Keratinocyte (primary cell): ENCODE results near the gene OR5A1. TPM values are rescaled to one million over a fixed set of nuclear protein-coding genes. Genes with fewer than 3 reads are reported as not detected.

Experiments used
- DNase-seq: peaks from one replicate; pipeline ENCODE4 v3.0.0-alpha.2; 2011; ENCODE audit warnings: low read depth, missing footprints, low spot score
- FAIRE-seq: peaks from 2 replicates; lab custom pipeline; 2011; peaks lifted over from hg19 to GRCh38; lab: Jason Lieb, UNC
- H2AFZ ChIP-seq: 2 replicates; pipeline ENCODE4 v1.6.0; 2012; ENCODE audit warnings: low read length, control low read depth, inconsistent platforms; ENCODE audit not compliant: control insufficient read depth
- H3K27ac ChIP-seq: 2 replicates; pipeline ENCODE4 v1.5.1; 2011; ENCODE audit warnings: low read length; ENCODE audit not compliant: control insufficient read depth, insufficient read depth
- H3K27me3 ChIP-seq: 3 replicates; pipeline ENCODE4 v1.6.0; 2011; ENCODE audit warnings: low read length; ENCODE audit not compliant: control insufficient read depth, insufficient read depth; ENCODE audit errors: extremely low read depth
- H3K36me3 ChIP-seq, 2 experiments: 2 replicates in 1 of 2; 3 replicates in 1 of 2; pipeline ENCODE4 v1.5.1; 2011; ENCODE audit warnings: low read length in 2 of 2, mild to moderate bottlenecking in 1 of 2; ENCODE audit not compliant: control insufficient read depth in 2 of 2, insufficient read depth in 2 of 2; ENCODE audit errors: extremely low read depth in 1 of 2
- H3K4me1 ChIP-seq: 3 replicates; pipeline ENCODE4 v1.5.1; 2011; ENCODE audit warnings: low read length; ENCODE audit not compliant: control insufficient read depth, insufficient read depth; ENCODE audit errors: extremely low read depth
- H3K4me2 ChIP-seq: 3 replicates; pipeline ENCODE4 v1.6.0; 2011; ENCODE audit warnings: low read depth, low read length; ENCODE audit not compliant: control insufficient read depth, insufficient read depth; ENCODE audit errors: extremely low read depth
- H3K4me3 ChIP-seq, 3 experiments: fragments of 200-600 bp in 1 of 3; sonication (generic) in 1 of 3; 2 replicates in 2 of 3; 3 replicates in 1 of 3; pipeline ENCODE4 v1.5.1; 2011 to 2016; ENCODE audit warnings: low read length in 3 of 3, mild to moderate bottlenecking in 3 of 3, control low read depth in 2 of 3, inconsistent platforms in 1 of 3, low read depth in 1 of 3, mixed read lengths in 1 of 3, mixed run types in 1 of 3, moderate library complexity in 1 of 3; ENCODE audit not compliant: control insufficient read depth in 2 of 3, insufficient read depth in 2 of 3; ENCODE audit errors: extremely low read depth in 1 of 3
- H3K79me2 ChIP-seq: 2 replicates; pipeline ENCODE4 v1.6.0; 2012; ENCODE audit warnings: low read length; ENCODE audit not compliant: control insufficient read depth, insufficient read depth
- H3K9ac ChIP-seq: 3 replicates; pipeline ENCODE4 v1.6.0; 2011; ENCODE audit warnings: low read length; ENCODE audit not compliant: control insufficient read depth, insufficient read depth; ENCODE audit errors: extremely low read depth
- H3K9me1 ChIP-seq: 3 replicates; pipeline ENCODE4 v1.6.0; 2011; ENCODE audit warnings: low read length; ENCODE audit not compliant: control insufficient read depth, insufficient read depth; ENCODE audit errors: extremely low read depth
- H3K9me3 ChIP-seq: 2 replicates; pipeline ENCODE4 v1.5.1; 2012; ENCODE audit warnings: low read depth, low read length; ENCODE audit not compliant: control insufficient read depth
- H4K20me1 ChIP-seq: 3 replicates; pipeline ENCODE4 v1.6.0; 2011; ENCODE audit warnings: low read length; ENCODE audit not compliant: control insufficient read depth, insufficient read depth; ENCODE audit errors: extremely low read depth
- CTCF ChIP-seq, 3 experiments: IDR thresholded peaks in 1 of 3; conservative IDR thresholded peaks in 1 of 3; optimal IDR thresholded peaks in 1 of 3; 2 replicates in 2 of 3; 3 replicates in 1 of 3; pipeline versions ENCODE3 to v1.5.1; 2011; ENCODE audit warnings: low read length in 3 of 3, mild to moderate bottlenecking in 3 of 3, moderate library complexity in 2 of 3, control low read depth in 1 of 3, inconsistent platforms in 1 of 3; ENCODE audit not compliant: insufficient read depth in 2 of 3; ENCODE audit errors: extremely low read depth in 1 of 3
- EZH2 ChIP-seq: IDR thresholded peaks from one replicate; pipeline ENCODE4 v1.6.1; 2012; ENCODE audit warnings: inconsistent platforms, mild to moderate bottlenecking, low read length, moderate library complexity
- dilution Hi-C: fragments of 300-500 bp; cut with MboI; formaldehyde crosslinking; loops from one replicate; pipeline ENCODE4 v1.7.0; 2020; ENCODE audit warnings: low sequenced_read_pairs; ENCODE audit not compliant: extremely low pct_ligation_motif_present
- polyA plus RNA-seq, 5 experiments: library from polyadenylated mRNA; depleted of rRNA in 3 of 5; stranded (reverse) in 3 of 5; stranded (forward) in 1 of 5; unstranded in 1 of 5; fragments of >200 nt; gene quantifications; 1 replicate in 1 of 5; 2 replicates in 3 of 5; 3 replicates in 1 of 5; pipeline versions ENCODE4 v1.2.1 to v1.2.3, GENCODE V29; 2011 to 2012; ENCODE audit warnings: missing spikeins in 2 of 5, low read depth in 1 of 5, low replicate concordance in 1 of 5

OR5A1 gene
- polyA plus RNA-seq, 1 donor (not counting 4 experiments of a cell fraction or from before 2014, with no cell fraction given): not detected

GRCh38 chr11:59403546-59403945 is 32.7 kb upstream of the OR5A1 start:
- Histone ChIP-seq H4K20me1 (no peaks in the 10 kb centered on the region), H3K9me1 (no peaks in the 10 kb centered on the region), H3K36me3 (no peaks in the 10 kb centered on the region), H3K4me3 (no peak overlapping the region), H2AFZ (no peak overlapping the region), H3K27ac (no peak overlapping the region), H3K4me1 (no peaks in the 10 kb centered on the region), H3K9ac (no peak overlapping the region), H3K79me2 (no peaks in the 10 kb centered on the region), H3K27me3 (no peaks in the 10 kb centered on the region), H3K4me2 (no peak overlapping the region), H3K9me3 (peaks cover 2% of the 10 kb centered on the region)
- dilution Hi-C loops: no loop called here
- no peak for FAIRE-seq
- no peak for DNase-seq
- TF ChIP-seq EZH2 (no peak), CTCF (optimal IDR thresholded peaks at IDR 0.05 in 1 of 3, IDR thresholded peaks at IDR 0.05 in 1 of 3, conservative IDR thresholded peaks at IDR 0.05 in 1 of 3; ENCODE audit: extremely low read depth in 1 of 3, insufficient read depth in 2 of 3, low read length in 3 of 3) (no peak)

GRCh38 chr11:59413646-59414045 is 22.6 kb upstream of the OR5A1 start:
- no peak for FAIRE-seq

More at GRCh38 chr11:59413646-59414045, 22.6 kb upstream of the OR5A1 start:
- no peak overlapping the region for H3K4me3 ChIP-seq
- H3K36me3 ChIP-seq: no peaks in the 10 kb centered on the region
- no peaks in the 10 kb centered on the region for H3K79me2 ChIP-seq
- TF ChIP-seq CTCF (optimal IDR thresholded peaks at IDR 0.05 in 1 of 3, IDR thresholded peaks at IDR 0.05 in 1 of 3, conservative IDR thresholded peaks at IDR 0.05 in 1 of 3; ENCODE audit: extremely low read depth in 1 of 3, insufficient read depth in 2 of 3, low read length in 3 of 3) (no peak), EZH2 (no peak)
- no peaks in the 10 kb centered on the region for H3K4me1 ChIP-seq
- no peaks in the 10 kb centered on the region for H3K9me3 ChIP-seq
- H3K4me2 ChIP-seq: no peak overlapping the region
- H3K27ac ChIP-seq: no peak overlapping the region
- dilution Hi-C loops: no loop called here
- no peak overlapping the region for H2AFZ ChIP-seq
- no peaks in the 10 kb centered on the region for H3K9me1 ChIP-seq
- DNase-seq: no peak
- no peaks in the 10 kb centered on the region for H4K20me1 ChIP-seq
- no peak overlapping the region for H3K9ac ChIP-seq
- H3K27me3 ChIP-seq: no peaks in the 10 kb centered on the region
